ENCODE data around the gene TP53I11. TPM values are rescaled to one million over a fixed set of nuclear protein-coding genes. Genes with fewer than 3 reads are reported as not detected.

Gene TP53I11
- total RNA-seq, 1 experiment from 2014 or later, result 94.2 TPM

DNA sequence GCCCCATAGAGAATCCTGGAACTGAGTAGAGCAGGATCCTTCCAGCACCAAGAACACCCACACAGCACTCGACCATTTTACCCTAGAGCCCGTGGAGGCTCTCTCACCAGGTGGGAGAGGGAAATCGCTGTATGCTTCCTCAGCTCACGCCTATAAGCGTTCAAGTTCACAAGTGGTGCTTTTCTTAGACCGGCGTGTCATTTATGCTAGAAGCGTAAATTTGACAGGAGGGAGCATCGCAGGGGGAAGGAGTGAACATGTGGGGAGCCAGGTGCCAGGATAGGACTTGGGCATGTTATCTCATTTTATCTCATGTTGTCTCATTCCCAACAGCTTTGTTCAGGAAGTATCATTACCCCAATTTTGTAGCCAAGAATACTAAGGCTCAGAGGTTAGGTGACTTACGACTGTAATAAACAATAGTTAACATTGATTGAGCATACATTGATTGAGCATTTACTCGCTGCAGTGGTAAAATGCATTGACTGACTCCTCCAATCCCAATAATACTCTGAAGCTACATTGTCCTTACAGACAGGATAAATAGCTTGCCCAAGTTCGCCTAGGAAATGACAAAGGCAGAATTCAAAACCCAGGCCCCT lies 19.1 kb upstream of the TP53I11 start:
- H2AK5ac ChIP-seq (ENCODE audit: insufficient read length, low read length), result no peak overlapping the region
- no peak for DNase-seq
- H4K8ac ChIP-seq (replicated peaks; ENCODE audit: insufficient read length, low read depth, low read length), result no peak overlapping the region
- peaks cover 2% of the 10 kb centered on the region; the same call in 1 of the 2 replicates for H3K27me3 ChIP-seq (ENCODE audit: insufficient read depth, low read length)
- Mint-ChIP-seq H3K4me3 (no peak overlapping the region), H3K4me1 (peaks cover 46 to 47% of the 10 kb centered on the region in 2 experiments), H3K27me3 (ENCODE audit: low read depth) (peaks cover 4% of the 10 kb centered on the region), H3K27ac (no peak overlapping the region), H3K36me3 (ENCODE audit: insufficient read depth in 1 of 3, low read depth in 3 of 3) (no peaks in the 10 kb centered on the region), H3K9me3 (no peaks in the 10 kb centered on the region)
- no peak overlapping the region for H2BK15ac ChIP-seq (ENCODE audit: low read depth, low read length)
- H3K23ac ChIP-seq (ENCODE audit: insufficient read length, low read depth, low read length), result no peak overlapping the region
- no peak overlapping the region for H3K27ac ChIP-seq (ENCODE audit: insufficient read length, low read depth, low read length)
- H4K20me1 ChIP-seq (ENCODE audit: control insufficient read depth, insufficient read depth, insufficient read length), result no peaks in the 10 kb centered on the region
- H3K79me2 ChIP-seq (ENCODE audit: insufficient read depth, low read length), result no peaks in the 10 kb centered on the region
- H3K18ac ChIP-seq (ENCODE audit: insufficient read length, low read depth, low read length), result no peak overlapping the region
- no CpG with 5 or more reads among the region's 12 CpGs for WGBS (ENCODE audit: extremely low coverage, insufficient read length, low lambda C conversion rate)
- no peak overlapping the region for H3K9ac ChIP-seq (ENCODE audit: extremely low read depth, insufficient read length, low read length)
- H3K9me3 ChIP-seq (ENCODE audit: control insufficient read depth, low read depth, low read length), result no peaks in the 10 kb centered on the region
- TF ChIP-seq, protein P1, sequence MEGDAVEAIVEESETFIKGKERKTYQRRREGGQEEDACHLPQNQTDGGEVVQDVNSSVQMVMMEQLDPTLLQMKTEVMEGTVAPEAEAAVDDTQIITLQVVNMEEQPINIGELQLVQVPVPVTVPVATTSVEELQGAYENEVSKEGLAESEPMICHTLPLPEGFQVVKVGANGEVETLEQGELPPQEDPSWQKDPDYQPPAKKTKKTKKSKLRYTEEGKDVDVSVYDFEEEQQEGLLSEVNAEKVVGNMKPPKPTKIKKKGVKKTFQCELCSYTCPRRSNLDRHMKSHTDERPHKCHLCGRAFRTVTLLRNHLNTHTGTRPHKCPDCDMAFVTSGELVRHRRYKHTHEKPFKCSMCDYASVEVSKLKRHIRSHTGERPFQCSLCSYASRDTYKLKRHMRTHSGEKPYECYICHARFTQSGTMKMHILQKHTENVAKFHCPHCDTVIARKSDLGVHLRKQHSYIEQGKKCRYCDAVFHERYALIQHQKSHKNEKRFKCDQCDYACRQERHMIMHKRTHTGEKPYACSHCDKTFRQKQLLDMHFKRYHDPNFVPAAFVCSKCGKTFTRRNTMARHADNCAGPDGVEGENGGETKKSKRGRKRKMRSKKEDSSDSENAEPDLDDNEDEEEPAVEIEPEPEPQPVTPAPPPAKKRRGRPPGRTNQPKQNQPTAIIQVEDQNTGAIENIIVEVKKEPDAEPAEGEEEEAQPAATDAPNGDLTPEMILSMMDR (conservative IDR thresholded peaks at IDR 0.05), result no peak
- no peak overlapping the region for H4K5ac ChIP-seq (ENCODE audit: insufficient read length, low read depth, low read length)
- H3K14ac ChIP-seq (ENCODE audit: insufficient read depth, low read length), result no peak overlapping the region
- no peak overlapping the region for H2AFZ ChIP-seq (ENCODE audit: low read length)
- no peak overlapping the region for H2BK12ac ChIP-seq (ENCODE audit: insufficient read length, low read depth, low read length)
- H3K79me1 ChIP-seq (ENCODE audit: insufficient read depth, low read depth, low read length, poor library complexity, severe bottlenecking), result no peaks in the 10 kb centered on the region
- H3K56ac ChIP-seq (ENCODE audit: insufficient read length, low read depth, low read length), result no peak overlapping the region
- H3K23me2 ChIP-seq (ENCODE audit: insufficient read length, low read depth, low read length, poor library complexity, severe bottlenecking), result no peaks in the 10 kb centered on the region
- no peaks in the 10 kb centered on the region; the same call in 1 of the 2 replicates for H3K4me1 ChIP-seq (ENCODE audit: insufficient read depth, low read length)
- H3T11ph ChIP-seq (ENCODE audit: low read length), result no peak overlapping the region
- no peak overlapping the region for H3K4me2 ChIP-seq (ENCODE audit: insufficient read depth, insufficient read length, low read length)
- H2BK5ac ChIP-seq (ENCODE audit: insufficient read length, low read length), result no peak overlapping the region
- H2BK120ac ChIP-seq (ENCODE audit: low read depth, low read length, poor library complexity, severe bottlenecking), result no peak overlapping the region
- H3K4ac ChIP-seq (ENCODE audit: low read depth, low read length), result no peak overlapping the region
- no peak overlapping the region for H4K91ac ChIP-seq (ENCODE audit: insufficient read length, low read depth, low read length)
- H2BK20ac ChIP-seq (ENCODE audit: low read depth, low read length, poor library complexity, severe bottlenecking), result no peak overlapping the region
